Tibial nerve (tissue), 4 donors: ENCODE results near the gene TCEA3. TPM values are rescaled to one million over a fixed set of nuclear protein-coding genes. Genes with fewer than 3 reads are reported as not detected.

Experiments
- DNase-seq, 2 donors: peaks; one replicate each; pipeline ENCODE4 v3.0.0-alpha.2; 2019; ENCODE audit warnings: low spot score in 2 of 2
- H3K27ac ChIP-seq, 4 donors: fragments of 200-600 bp; sonication (generic) in 3 of 4; one replicate each; pipeline ENCODE4 v1.5.1; 2017 to 2019; ENCODE audit warnings: mild to moderate bottlenecking in 1 of 4
- H3K27me3 ChIP-seq, 2 donors: fragments of 200-600 bp; sonication (generic) in 1 of 2; one replicate each; pipeline versions ENCODE4 v1.5.1 to v1.6.0; 2017 to 2019
- H3K36me3 ChIP-seq, 3 donors: fragments of 200-600 bp; sonication (generic); one replicate each; pipeline ENCODE4 v1.5.1; 2018 to 2019
- H3K4me1 ChIP-seq, 4 donors: fragments of 200-600 bp; sonication (generic) in 3 of 4; one replicate each; pipeline ENCODE4 v1.5.1; 2017 to 2019
- H3K4me3 ChIP-seq, 4 donors: fragments of 200-600 bp; sonication (generic) in 3 of 4; one replicate each; pipeline ENCODE4 v1.5.1; 2017 to 2019; ENCODE audit warnings: mild to moderate bottlenecking in 1 of 4, moderate library complexity in 1 of 4
- H3K9me3 ChIP-seq, 4 donors: fragments of 200-600 bp; sonication (generic) in 3 of 4; one replicate each; pipeline ENCODE4 v1.5.1; 2017 to 2019
- CTCF ChIP-seq, 5 experiments: fragments of 200-600 bp in 3 of 5; fragments of 450-650 bp in 2 of 5; sonication (generic) in 3 of 5; IDR thresholded peaks; one replicate each; pipeline ENCODE4 v1.5.1; 2016 to 2019; ENCODE audit warnings: antibody characterized with exemption in 5 of 5, mild to moderate bottlenecking in 3 of 5, moderate library complexity in 2 of 5
- EP300 ChIP-seq, 2 donors: sonication (generic); formaldehyde crosslinking; IDR thresholded peaks; one replicate each; pipeline ENCODE4 v1.6.1; 2017; ENCODE audit warnings: antibody characterized with exemption in 2 of 2, mild to moderate bottlenecking in 1 of 2
- POLR2A ChIP-seq, 2 donors: fragments of 450-650 bp; IDR thresholded peaks; one replicate each; pipeline ENCODE4 v1.6.1; 2017; ENCODE audit warnings: antibody characterized with exemption in 2 of 2, mild to moderate bottlenecking in 2 of 2, moderate library complexity in 2 of 2
- whole genome bisulfite sequencing, 2 donors: methylation state at CpG; one replicate each; pipeline ENCODE4 v1.1.5; 2018; 5-methylcytosine and 5-hydroxymethylcytosine counted together
- total RNA-seq, 4 donors: library from RNA; depleted of rRNA; stranded (reverse); fragments of >200 nt; gene quantifications; one replicate each; pipeline ENCODE4 v1.1.0, GENCODE V29; 2016

TCEA3 gene
- total RNA-seq, 4 donors from 2014 or later: 21.0 to 48.5 (median 38.8) TPM

DNA sequence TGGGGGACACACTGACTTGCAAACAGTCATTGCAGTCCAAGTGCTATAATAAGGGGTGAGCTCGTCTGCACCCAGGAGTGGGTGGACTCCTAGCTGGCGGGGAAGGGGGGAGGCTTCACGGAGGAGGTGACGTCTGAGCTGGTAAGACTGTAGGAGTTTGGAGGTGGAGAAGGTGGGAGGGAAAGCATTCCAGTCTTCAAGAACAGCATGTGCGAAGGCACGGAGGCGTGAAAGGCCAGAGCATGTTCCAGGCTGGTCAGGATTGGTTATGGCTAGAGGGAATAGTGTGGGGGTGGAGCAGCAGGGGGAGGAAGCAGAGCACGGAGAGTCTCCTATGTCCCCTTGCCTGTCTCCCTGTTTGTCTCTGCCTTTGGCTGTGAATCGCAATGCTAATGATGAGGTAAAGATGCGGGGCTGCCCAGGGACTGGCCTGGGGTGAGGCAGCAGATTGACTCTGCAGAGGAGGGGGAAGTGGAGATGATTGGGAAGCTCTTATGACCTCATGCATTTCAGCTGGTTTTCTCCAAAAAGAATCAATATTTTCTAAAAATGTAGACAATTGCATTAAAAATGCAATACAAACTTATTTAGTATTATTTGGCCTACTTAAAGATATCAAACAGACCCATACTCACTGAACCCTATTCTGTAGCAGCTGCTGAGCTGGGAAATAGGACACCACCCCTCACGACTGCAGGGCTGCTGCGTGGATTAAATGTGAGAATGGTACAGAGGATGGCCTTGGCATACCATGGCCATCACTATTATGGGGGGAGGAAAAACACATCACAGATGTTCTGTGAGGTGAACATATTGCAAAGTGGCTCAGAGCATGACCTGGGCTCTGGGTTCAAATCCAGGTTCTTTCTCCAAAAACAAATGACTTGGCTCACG, 52.3 kb downstream of the TCEA3 start:
- 62 to 68% methylated on average over 13 of the region's 13 CpGs for WGBS, 2 donors
- Histone ChIP-seq H3K9me3 (no peaks in the 10 kb centered on the region), H3K27me3 (no peaks in the 10 kb centered on the region), H3K4me1 (peaks cover 0 to 46% (median 27%) of the 10 kb centered on the region in 4 donors), H3K36me3 (peaks cover 0 to under 1% (median 0%) of the 10 kb centered on the region in 3 donors), H3K27ac (peak overlapping the region in 3 of 4 donors; percentile 27 to 99 (median 94)), H3K4me3 (no peak overlapping the region)
- DNase-seq: no peak
- TF ChIP-seq CTCF (IDR thresholded peaks at IDR 0.05): no peak
- TF ChIP-seq EP300 (IDR thresholded peaks at IDR 0.05): peak in 1 of 2 donors; percentile 81
- no peak for TF ChIP-seq POLR2A (IDR thresholded peaks at IDR 0.05)

DNA sequence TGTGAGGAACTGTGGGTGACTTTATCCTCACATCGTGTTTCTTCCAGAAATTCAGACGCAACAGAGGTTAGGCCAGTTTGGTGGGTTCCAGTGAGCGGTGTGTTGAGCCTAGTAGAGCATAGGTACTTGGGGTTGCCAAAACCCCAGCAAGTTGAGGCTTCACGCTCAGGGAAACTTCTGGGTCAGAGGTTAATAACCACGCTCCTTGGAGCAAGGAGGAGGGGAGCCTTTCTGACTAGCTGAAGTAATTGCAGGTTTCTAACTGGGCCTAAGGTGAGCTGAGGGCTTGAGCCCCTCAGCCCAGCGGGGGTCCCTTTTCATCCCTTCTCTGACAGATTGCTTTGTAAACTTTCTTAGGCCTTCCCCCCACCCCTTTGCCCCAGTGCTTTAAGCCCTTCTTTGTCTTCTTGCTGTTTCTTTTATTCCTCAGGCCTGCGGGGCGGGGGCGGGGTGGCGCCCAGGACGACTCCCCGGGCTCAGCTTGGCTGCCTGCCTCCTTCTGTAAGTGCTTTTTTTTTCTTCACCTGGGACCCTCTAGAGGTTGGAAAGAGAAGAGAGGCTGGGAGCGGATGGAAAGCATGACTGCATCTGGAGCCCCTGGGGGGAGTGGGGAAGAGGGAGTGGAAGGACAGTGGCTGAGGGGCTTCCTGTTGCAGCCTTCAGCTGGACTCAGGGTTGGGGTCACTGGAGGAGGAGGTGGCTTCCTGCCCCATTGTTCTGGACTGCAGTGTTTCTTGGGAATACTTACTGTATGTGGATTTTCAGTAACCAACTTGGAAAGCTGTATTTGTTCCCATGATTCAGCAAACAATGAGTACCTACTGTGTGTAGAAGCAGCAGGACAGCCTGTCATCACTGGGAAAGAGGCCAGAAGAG, 53.6 kb downstream of the TCEA3 start:
- DNase-seq: no peak
- WGBS, 2 donors: 16 to 19% methylated on average over 13 of the region's 13 CpGs
- Histone ChIP-seq H3K9me3 (peaks cover 0 to 8% (median 0%) of the 10 kb centered on the region in 4 donors), H3K36me3 (peaks cover 0 to 14% (median 4%) of the 10 kb centered on the region in 3 donors), H3K4me3 (peak overlapping the region in 1 of 4 donors; percentile 79), H3K4me1 (peaks cover 0 to 49% (median 29%) of the 10 kb centered on the region in 4 donors), H3K27ac (peak overlapping the region; percentile 94 to 99 (median 98)), H3K27me3 (no peaks in the 10 kb centered on the region)
- TF ChIP-seq POLR2A (IDR thresholded peaks at IDR 0.05) (no peak), CTCF (IDR thresholded peaks at IDR 0.05) (no peak)

DNA sequence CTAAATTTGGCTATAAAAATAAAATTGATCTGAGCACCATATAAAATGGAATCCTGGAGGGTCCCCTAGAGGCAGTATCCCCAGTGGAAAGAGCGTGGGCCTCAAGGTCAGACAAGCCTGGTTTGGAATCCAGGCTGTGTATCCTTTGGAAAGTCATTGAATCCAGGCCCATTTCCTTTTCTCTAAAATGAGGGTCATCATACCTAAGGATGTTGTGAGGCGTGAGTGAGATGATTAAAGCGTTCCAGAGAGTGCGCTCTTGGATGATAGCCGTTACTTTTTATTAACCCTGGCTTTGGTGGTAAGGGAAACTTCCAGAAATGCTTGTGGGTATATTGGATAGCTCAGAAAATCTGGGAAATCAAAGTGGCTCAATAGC, 54.2 kb downstream of the TCEA3 start:
- peaks cover 0 to 49% (median 29%) of the 10 kb centered on the region in 4 donors for H3K4me1 ChIP-seq
- DNase-seq: no peak
- no peaks in the 10 kb centered on the region for H3K27me3 ChIP-seq
- TF ChIP-seq POLR2A (IDR thresholded peaks at IDR 0.05): no peak
- no peak for TF ChIP-seq EP300 (IDR thresholded peaks at IDR 0.05)
- TF ChIP-seq CTCF (IDR thresholded peaks at IDR 0.05): no peak
- peak overlapping the region; percentile 94 to 99 (median 98) for H3K27ac ChIP-seq
- 40 to 42% methylated on average over 5 of the region's 5 CpGs for WGBS, 2 donors
- H3K36me3 ChIP-seq: peaks cover 0 to 20% (median 4%) of the 10 kb centered on the region in 3 donors
- peak overlapping the region in 2 of 4 donors; percentile 79 to 90 for H3K4me3 ChIP-seq
- peaks cover 0 to 15% (median 0%) of the 10 kb centered on the region in 4 donors for H3K9me3 ChIP-seq

DNA sequence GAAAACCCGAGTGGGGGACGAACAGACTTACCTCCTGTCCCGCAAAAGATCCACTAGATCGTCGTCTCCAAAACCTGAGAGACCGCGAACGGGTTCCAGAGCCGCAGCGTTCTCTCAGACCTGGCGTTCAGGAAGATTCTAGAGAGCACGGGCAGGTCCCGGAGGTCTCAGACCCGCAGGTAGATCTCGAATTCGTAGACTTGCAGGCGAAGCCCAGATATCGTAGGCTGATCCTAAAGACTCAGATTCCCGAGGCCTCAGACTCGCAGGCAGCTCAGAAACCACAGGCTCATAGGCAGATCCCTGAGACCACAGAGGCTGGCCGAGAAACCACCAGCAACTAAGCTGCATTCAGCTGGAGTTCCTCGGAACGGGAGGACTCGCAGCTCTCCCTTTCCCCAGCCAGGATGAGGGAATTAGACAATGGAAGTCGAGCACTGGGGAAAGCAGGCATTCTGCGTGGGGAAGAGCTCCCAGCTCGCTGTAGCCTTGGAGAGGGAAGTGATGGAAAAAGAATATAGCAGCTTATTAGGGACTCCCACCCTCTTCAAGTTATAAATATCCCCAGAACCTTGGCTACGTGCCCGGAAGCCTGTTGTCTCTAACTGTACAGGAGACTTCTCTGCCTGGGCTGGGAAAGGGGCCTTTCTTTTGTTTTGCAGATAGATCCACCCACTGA, 55.1 kb downstream of the TCEA3 start, which contains the start of gene ZNF436:
Gene ZNF436 (minus strand): TSS at position 502 of the 679 bp plus-strand sequence. CDS start 1,831 bp downstream, outside the sequence.
- Histone ChIP-seq H3K36me3 (peaks cover 0 to 29% (median 9%) of the 10 kb centered on the region in 3 donors), H3K4me3 (peak within 1 kb of the TSS; percentile 79 to 95 (median 92)), H3K27ac (peak within 1 kb of the TSS; percentile 94 to 99 (median 98)), H3K27me3 (no peaks in the 10 kb centered on the region), H3K4me1 (peaks cover 0 to 49% (median 29%) of the 10 kb centered on the region in 4 donors), H3K9me3 (peaks cover 0 to 23% (median 2%) of the 10 kb centered on the region in 4 donors)
- 0% methylated on average over 15 to 29 of the region's 29 CpGs for WGBS, 2 donors
- peak; percentile 69 to 89 for DNase-seq
- TF ChIP-seq EP300 (IDR thresholded peaks at IDR 0.05) (peak in 1 of 2 donors; percentile 71), CTCF (IDR thresholded peaks at IDR 0.05) (no peak), POLR2A (IDR thresholded peaks at IDR 0.05) (no peak)
